Spleen (tissue), 7 donors: ENCODE data around the gene DAZAP1.

Source experiments
- CTCF ChIP-seq, 11 experiments: fragments of 200-600 bp in 7 of 11; fragments of 450-650 bp in 4 of 11; sonication (generic) in 4 of 11; IDR thresholded peaks in 8 of 11; conservative IDR thresholded peaks in 3 of 11; 1 replicate in 7 of 11; 2 replicates in 4 of 11; pipeline versions ENCODE4 v1.4.0 to v1.8.0; 2016 to 2021; ENCODE audit warnings: antibody characterized with exemption in 11 of 11, inconsistent platforms in 4 of 11, mild to moderate bottlenecking in 1 of 11
- POLR2A ChIP-seq, 3 donors: fragments of 450-650 bp; IDR thresholded peaks; one replicate each; pipeline ENCODE4 v1.5.1; 2017; ENCODE audit warnings: antibody characterized with exemption in 3 of 3, mild to moderate bottlenecking in 1 of 3
- donor health status: DM: no; HTN: no; CAD: no; lungs with moderate emphysema.
- donor health status: DM: no; HTN: no; CAD: no.
- donor health status: DM: no; HTN: no; CAD: no.

DNA sequence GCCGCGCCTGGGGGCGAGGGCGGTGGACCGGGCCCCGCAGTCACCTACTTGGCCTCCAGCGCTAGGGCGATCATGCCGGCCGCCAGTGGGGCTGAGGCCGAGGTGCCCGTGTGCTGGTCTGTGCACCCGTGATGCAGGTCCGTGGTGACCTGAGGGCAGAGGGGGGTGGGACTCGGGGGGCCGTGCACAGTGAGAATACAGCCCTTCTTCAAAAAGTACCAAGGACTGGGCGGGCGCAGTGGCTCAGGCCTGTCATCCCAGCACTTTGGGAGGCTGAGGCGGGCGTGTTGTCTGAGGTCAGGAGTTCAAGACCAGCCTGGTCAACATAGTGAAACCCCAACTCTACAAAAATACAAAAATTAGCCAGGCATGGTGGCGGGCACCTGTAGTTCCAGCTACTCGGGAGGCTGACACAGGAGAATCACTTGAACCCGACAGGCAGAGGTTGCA is 76.6 kb downstream of the DAZAP1 start:
- TF ChIP-seq CTCF (IDR thresholded peaks at IDR 0.05 in 8 of 11, conservative IDR thresholded peaks at IDR 0.05 in 3 of 11) (no peak), POLR2A (IDR thresholded peaks at IDR 0.05) (no peak)
